D721Med (cell line): ENCODE data around the gene OS9.
A peak's percentile ranks its signal among the peaks of the same experiment; 100 is the strongest.
"Not testable (repeated sequence)": the region's sequence is repeated elsewhere in the genome, so short reads cannot be mapped to it uniquely, and the experiment has no call there.

Source experiments
- DNase-seq: peaks from one replicate; pipeline ENCODE4 v3.0.0; 2011; ENCODE audit warnings: low spot score; ENCODE audit not compliant: insufficient read length
- FAIRE-seq: peaks from 2 replicates; lab custom pipeline; 2011; peaks lifted over from hg19 to GRCh38; lab: Jason Lieb, UNC
- TF ChIP-seq, protein P1 (sequence below): IDR thresholded peaks from 2 replicates; pipeline ENCODE4 v1.5.1; 2012; ENCODE audit warnings: mild to moderate bottlenecking, control low read depth; ENCODE audit not compliant: insufficient read depth; ENCODE audit errors: missing control alignments

The OS9 gene

GRCh38 chr12:57698414-57698813 is 4.5 kb downstream of the OS9 start:
- DNase-seq (no peak), FAIRE-seq (no peak)
- TF ChIP-seq, protein P1, sequence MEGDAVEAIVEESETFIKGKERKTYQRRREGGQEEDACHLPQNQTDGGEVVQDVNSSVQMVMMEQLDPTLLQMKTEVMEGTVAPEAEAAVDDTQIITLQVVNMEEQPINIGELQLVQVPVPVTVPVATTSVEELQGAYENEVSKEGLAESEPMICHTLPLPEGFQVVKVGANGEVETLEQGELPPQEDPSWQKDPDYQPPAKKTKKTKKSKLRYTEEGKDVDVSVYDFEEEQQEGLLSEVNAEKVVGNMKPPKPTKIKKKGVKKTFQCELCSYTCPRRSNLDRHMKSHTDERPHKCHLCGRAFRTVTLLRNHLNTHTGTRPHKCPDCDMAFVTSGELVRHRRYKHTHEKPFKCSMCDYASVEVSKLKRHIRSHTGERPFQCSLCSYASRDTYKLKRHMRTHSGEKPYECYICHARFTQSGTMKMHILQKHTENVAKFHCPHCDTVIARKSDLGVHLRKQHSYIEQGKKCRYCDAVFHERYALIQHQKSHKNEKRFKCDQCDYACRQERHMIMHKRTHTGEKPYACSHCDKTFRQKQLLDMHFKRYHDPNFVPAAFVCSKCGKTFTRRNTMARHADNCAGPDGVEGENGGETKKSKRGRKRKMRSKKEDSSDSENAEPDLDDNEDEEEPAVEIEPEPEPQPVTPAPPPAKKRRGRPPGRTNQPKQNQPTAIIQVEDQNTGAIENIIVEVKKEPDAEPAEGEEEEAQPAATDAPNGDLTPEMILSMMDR, result no peak

DNA sequence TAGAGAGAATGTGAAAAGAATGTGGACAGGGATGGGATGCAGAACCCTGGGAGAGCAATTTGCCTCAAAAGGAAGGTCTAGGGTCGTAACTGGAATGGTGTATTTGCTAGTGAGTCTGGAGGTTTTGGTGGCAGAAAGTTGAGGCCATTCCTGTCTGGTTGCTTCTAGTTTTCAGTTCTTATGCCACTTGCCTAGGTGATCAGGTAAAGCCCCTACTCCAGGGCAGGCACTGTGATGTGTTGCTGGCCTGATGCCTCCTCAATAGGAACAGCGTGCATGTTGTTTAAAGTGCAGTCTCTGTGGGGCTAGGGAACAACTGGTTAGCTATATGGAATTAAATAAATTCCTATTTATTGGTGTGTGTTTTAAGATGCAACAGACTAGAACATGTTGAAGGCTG is 6.4 kb downstream of the OS9 start:
- FAIRE-seq (no peak), DNase-seq (no peak)
- TF ChIP-seq, protein P1, result no peak

DNA sequence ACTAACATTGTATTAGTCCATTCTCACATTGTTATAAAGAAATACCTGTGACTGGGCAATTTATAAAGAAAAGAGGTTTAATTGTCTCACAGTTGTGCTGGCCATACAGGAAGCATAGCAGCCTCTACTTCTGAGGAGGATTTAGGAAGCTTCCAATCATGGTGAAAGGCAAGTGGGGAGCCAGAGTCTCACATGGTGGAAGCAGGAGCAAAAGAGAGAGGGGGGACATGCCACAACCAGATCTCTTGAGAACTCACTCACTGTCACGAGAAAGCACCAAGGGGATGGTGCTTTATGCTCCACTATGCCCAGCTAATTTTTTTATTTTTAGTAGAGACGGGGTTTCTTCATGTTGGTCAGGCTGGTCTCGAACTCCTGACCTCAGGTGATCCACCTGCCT is 13.3 kb downstream of the OS9 start:
- no peak for FAIRE-seq
- TF ChIP-seq, protein P1, result no peak
- DNase-seq, result no peak

DNA sequence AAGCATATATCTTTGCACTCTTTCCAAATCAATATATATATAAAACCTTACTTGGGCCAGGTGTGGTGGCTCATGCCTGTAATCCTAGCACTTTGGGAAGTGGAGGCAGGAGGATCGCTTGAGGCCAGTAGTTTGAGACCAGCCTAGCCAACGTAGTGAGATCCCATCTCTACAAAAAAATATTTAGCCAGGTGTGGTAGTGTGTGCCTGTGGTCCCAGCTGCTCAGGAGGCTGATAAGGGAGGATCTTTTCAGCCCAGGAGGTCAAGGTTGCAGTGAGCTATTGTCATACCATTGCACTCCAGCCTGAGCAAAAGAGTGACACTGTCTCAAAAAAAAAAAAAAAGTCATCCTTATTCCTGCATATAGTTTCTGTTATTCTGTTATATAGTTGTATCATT is 14.4 kb downstream of the OS9 start:
- TF ChIP-seq, protein P1, result no peak
- no peak for FAIRE-seq
- no peak for DNase-seq

DNA sequence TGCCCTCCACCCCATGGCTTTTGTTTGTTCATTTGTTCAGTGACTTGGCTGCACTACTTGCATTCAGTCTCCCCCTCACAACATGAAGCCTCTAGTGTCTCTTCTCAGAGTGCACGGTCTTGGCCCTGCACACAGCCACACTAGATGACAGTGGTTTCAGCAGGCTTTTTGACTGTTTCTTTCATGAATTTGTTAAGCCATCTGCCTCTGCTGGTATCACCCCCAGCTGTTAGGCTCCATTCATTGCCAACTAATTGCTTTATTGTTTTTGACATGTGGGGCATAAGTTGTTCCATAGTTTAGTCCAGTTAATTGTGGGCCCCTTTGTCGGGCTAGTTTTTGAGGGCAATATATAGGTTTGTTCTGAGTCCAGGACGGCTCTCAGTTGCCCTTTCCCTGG is 18.8 kb downstream of the OS9 start:
- no peak for FAIRE-seq

DNA sequence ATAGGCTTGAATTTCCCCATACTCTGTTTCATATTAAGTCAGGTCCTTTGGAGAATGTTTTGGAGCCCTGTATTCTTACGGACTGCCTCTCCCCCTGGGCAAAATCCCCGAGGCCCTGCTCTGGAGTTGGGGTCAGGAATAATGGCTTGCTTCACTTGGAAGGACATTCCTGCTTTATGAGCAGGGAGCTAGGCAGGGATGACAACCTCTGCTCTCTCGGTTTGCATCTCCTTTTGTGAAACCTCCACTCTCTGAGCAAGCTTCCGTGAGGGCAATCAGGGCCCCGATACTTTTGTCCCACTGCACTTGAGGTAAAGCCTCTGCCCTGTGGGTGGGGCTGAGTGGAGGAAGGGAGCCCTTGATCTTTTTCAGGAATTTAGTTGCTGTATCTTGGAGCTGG is 19.3 kb downstream of the OS9 start:
- DNase-seq, result no peak
- FAIRE-seq, result no peak
- TF ChIP-seq, protein P1, result no peak

More for the DNA sequence above, 18.8 kb downstream of the OS9 start:
- TF ChIP-seq, protein P1, result no peak
- no peak for DNase-seq

DNA sequence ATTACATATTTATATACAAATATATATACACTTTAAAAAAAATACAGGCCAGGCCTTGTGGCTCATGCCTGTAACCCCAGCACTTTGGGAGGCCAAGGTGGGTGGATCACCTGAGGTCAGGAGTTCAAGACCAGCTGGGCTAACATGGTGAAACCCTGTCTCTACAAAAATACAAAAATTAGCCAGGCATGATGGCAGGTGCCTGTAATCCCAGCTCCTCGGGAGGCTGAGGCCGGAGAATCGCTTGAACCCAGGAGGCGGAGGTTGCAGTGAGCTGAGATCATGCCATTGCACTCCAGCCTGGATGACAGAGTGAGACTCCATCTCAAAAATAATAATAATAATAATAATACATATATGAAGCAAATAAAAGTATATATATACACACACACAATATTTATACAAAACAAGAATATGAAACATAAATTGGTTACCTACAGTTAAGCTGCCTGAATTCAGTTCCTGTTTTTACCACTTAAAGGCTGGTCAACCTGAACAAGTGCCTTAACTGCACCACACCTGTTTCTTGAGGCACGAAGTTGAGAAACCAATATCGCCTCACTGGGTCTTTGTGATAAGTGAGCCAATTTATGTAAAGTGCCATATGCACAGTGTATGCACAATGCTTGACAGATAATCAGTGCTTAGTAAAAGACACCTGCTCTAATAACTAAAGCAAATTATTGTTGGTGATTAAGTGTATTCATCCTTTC is 21.3 kb downstream of the OS9 start:
- peak; percentile 11 for FAIRE-seq

More for the DNA sequence above, 21.3 kb downstream of the OS9 start:
- not testable (repeated sequence) for DNase-seq
